Endothelial cell (in vitro differentiated cells): ENCODE data around the gene ASB2. TPM values are rescaled to one million over a fixed set of nuclear protein-coding genes. Genes with fewer than 3 reads are reported as not detected.
A peak's percentile ranks its signal among the peaks of the same experiment; 100 is the strongest.

ENCODE experiments used
- DNase-seq: peaks from one replicate; pipeline ENCODE4 v3.0.0; 2021; ENCODE audit warnings: low spot score
- H3K27ac Mint-ChIP-seq: one replicate; pipeline ENCODE4 v1.8.0; 2021; ENCODE audit warnings: mixed read lengths, inconsistent platforms; ENCODE audit not compliant: unreplicated experiment
- H3K27me3 Mint-ChIP-seq: one replicate; pipeline ENCODE4 v1.8.0; 2021; ENCODE audit warnings: mild to moderate bottlenecking, moderate library complexity, mixed read lengths, inconsistent platforms; ENCODE audit not compliant: unreplicated experiment
- H3K36me3 Mint-ChIP-seq: one replicate; pipeline ENCODE4 v1.8.0; 2021; ENCODE audit warnings: mild to moderate bottlenecking, low read depth, mixed read lengths, inconsistent platforms; ENCODE audit not compliant: unreplicated experiment
- H3K4me1 Mint-ChIP-seq: one replicate; pipeline ENCODE4 v1.8.0; 2021; ENCODE audit warnings: mild to moderate bottlenecking, mixed read lengths, inconsistent platforms; ENCODE audit not compliant: unreplicated experiment
- H3K4me3 Mint-ChIP-seq: one replicate; pipeline ENCODE4 v1.8.0; 2021; ENCODE audit warnings: mild to moderate bottlenecking, mixed read lengths, inconsistent platforms; ENCODE audit not compliant: unreplicated experiment
- H3K9me3 Mint-ChIP-seq: one replicate; pipeline ENCODE4 v1.8.0; 2021; ENCODE audit warnings: mixed read lengths, inconsistent platforms; ENCODE audit not compliant: unreplicated experiment
- CTCF ChIP-seq: fragments of 200-600 bp; sonication (generic); IDR thresholded peaks from one replicate; pipeline ENCODE4 v1.5.0; 2021; ENCODE audit warnings: antibody characterized with exemption; ENCODE audit not compliant: unreplicated experiment
- total RNA-seq: library from RNA; stranded (reverse); fragmentation: NEBNext Ultra II Directional; extraction: Animal tissue kit (Norgen Biotek cat#: 25700); gene quantifications from one replicate; pipeline ENCODE4 v1.2.1, GENCODE V29; 2021; ENCODE audit not compliant: unreplicated experiment

The ASB2 gene
- total RNA-seq, 1 donor from 2014 or later, result not detected

- Mint-ChIP-seq H3K4me3 (no peak overlapping the region), H3K9me3 (no peaks in the 10 kb centered on the region), H3K27me3 (peaks cover 3% of the 10 kb centered on the region), H3K36me3 (no peaks in the 10 kb centered on the region), H3K27ac (no peak overlapping the region), H3K4me1 (no peaks in the 10 kb centered on the region)
- no peak for DNase-seq
- TF ChIP-seq CTCF, result no peak
Observed at GRCh38 chr14:93941293-93941910, 35.0 kb downstream of the ASB2 start.

GRCh38 chr14:93940437-93940836 is 35.9 kb downstream of the ASB2 start:
- H3K4me3 Mint-ChIP-seq, result no peak overlapping the region
- DNase-seq, result no peak
- no peak for TF ChIP-seq CTCF
- no peaks in the 10 kb centered on the region for H3K9me3 Mint-ChIP-seq
- no peaks in the 10 kb centered on the region for H3K36me3 Mint-ChIP-seq
- H3K27ac Mint-ChIP-seq, result no peak overlapping the region
- no peaks in the 10 kb centered on the region for H3K4me1 Mint-ChIP-seq
- H3K27me3 Mint-ChIP-seq, result peaks cover 3% of the 10 kb centered on the region

GRCh38 chr14:93939304-93940229 is 36.8 kb downstream of the ASB2 start:
- no peak overlapping the region for H3K27ac Mint-ChIP-seq
- no peak overlapping the region for H3K4me3 Mint-ChIP-seq
- DNase-seq, result peak; percentile 98
- peak; percentile 99 for TF ChIP-seq CTCF
- H3K36me3 Mint-ChIP-seq, result no peaks in the 10 kb centered on the region
- peaks cover 3% of the 10 kb centered on the region for H3K27me3 Mint-ChIP-seq
- H3K9me3 Mint-ChIP-seq, result no peaks in the 10 kb centered on the region
- H3K4me1 Mint-ChIP-seq, result no peaks in the 10 kb centered on the region

- peaks cover 3% of the 10 kb centered on the region for H3K27me3 Mint-ChIP-seq
- no peaks in the 10 kb centered on the region for H3K9me3 Mint-ChIP-seq
- H3K27ac Mint-ChIP-seq, result no peak overlapping the region
- no peak for DNase-seq
- no peaks in the 10 kb centered on the region for H3K4me1 Mint-ChIP-seq
- no peak for TF ChIP-seq CTCF
- H3K4me3 Mint-ChIP-seq, result no peak overlapping the region
- no peaks in the 10 kb centered on the region for H3K36me3 Mint-ChIP-seq
Observed at GRCh38 chr14:93938751-93939303, 37.5 kb downstream of the ASB2 start.
